Liver (tissue), 9 donors: ENCODE measurements around the gene VASP. TPM values are rescaled to one million over a fixed set of nuclear protein-coding genes. Genes with fewer than 3 reads are reported as not detected.

Source experiments
- DNase-seq: peaks from one replicate; pipeline ENCODE4 v3.0.0-alpha.2; 2017; ENCODE audit warnings: low spot score
- H3K27ac ChIP-seq, 2 donors: one replicate each; pipeline ENCODE4 v1.7.0; 2013; ENCODE audit warnings: inconsistent platforms in 2 of 2, low read length in 2 of 2, control low read depth in 1 of 2, low read depth in 1 of 2, mild to moderate bottlenecking in 1 of 2
- H3K27me3 ChIP-seq, 4 donors: one replicate each; pipeline versions ENCODE4 v1.6.1 to v1.7.0; 2013; ENCODE audit warnings: low read length in 3 of 4, inconsistent platforms in 1 of 4, mild to moderate bottlenecking in 1 of 4, moderate library complexity in 1 of 4; ENCODE audit not compliant: control insufficient read depth in 4 of 4, insufficient read depth in 4 of 4
- H3K36me3 ChIP-seq, 4 donors: one replicate each; pipeline versions ENCODE4 v1.6.1 to v1.7.0; 2013; ENCODE audit warnings: low read length in 3 of 4, mild to moderate bottlenecking in 3 of 4, low read depth in 1 of 4, moderate library complexity in 1 of 4; ENCODE audit not compliant: control insufficient read depth in 4 of 4, insufficient read depth in 3 of 4
- H3K4me1 ChIP-seq, 4 donors: one replicate each; pipeline versions ENCODE4 v1.6.1 to v1.7.0; 2013; ENCODE audit warnings: low read length in 3 of 4, mild to moderate bottlenecking in 3 of 4, moderate library complexity in 1 of 4; ENCODE audit not compliant: control insufficient read depth in 4 of 4, insufficient read depth in 4 of 4
- H3K4me3 ChIP-seq, 3 donors: one replicate each; pipeline versions ENCODE4 v1.6.1 to v1.7.0; 2013; ENCODE audit warnings: low read length in 3 of 3, control low read depth in 1 of 3, low read depth in 1 of 3, mild to moderate bottlenecking in 1 of 3
- H3K9ac ChIP-seq, 2 donors: one replicate each; pipeline ENCODE4 v1.7.0; 2013; ENCODE audit warnings: low read length in 2 of 2, mild to moderate bottlenecking in 2 of 2, moderate library complexity in 2 of 2, control low read depth in 1 of 2, low read depth in 1 of 2
- H3K9me3 ChIP-seq, 4 donors: one replicate each; pipeline versions ENCODE4 v1.6.1 to v1.7.0; 2013; ENCODE audit warnings: low read length in 3 of 4; ENCODE audit not compliant: control insufficient read depth in 4 of 4
- EGR1 ChIP-seq, 2 donors: IDR thresholded peaks; 2 replicates each; pipeline ENCODE4 v1.6.1; 2016 to 2018; ENCODE audit warnings: antibody characterized with exemption in 2 of 2, low read depth in 2 of 2
- FOXA1 ChIP-seq: IDR thresholded peaks from 2 replicates; pipeline ENCODE4 v1.6.1; 2016; ENCODE audit warnings: antibody characterized with exemption
- FOXA2 ChIP-seq: IDR thresholded peaks from 2 replicates; pipeline ENCODE4 v1.6.1; 2016; ENCODE audit warnings: antibody characterized with exemption
- GABPA ChIP-seq, 2 donors: IDR thresholded peaks in 1 of 2; conservative IDR thresholded peaks in 1 of 2; 2 replicates each; pipeline ENCODE4 v1.6.1; 2016; ENCODE audit warnings: antibody characterized with exemption in 2 of 2, mild to moderate bottlenecking in 1 of 2, moderate library complexity in 1 of 2
- HNF4G ChIP-seq: IDR thresholded peaks from 2 replicates; pipeline ENCODE4 v1.6.1; 2016; ENCODE audit warnings: antibody characterized with exemption
- JUND ChIP-seq, 2 donors: IDR thresholded peaks; 2 replicates each; pipeline ENCODE4 v1.6.1; 2016; ENCODE audit warnings: antibody characterized with exemption in 2 of 2
- RAD21 ChIP-seq, 2 donors: IDR thresholded peaks; 2 replicates each; pipeline ENCODE4 v1.6.1; 2016; ENCODE audit warnings: antibody characterized with exemption in 2 of 2, mild to moderate bottlenecking in 2 of 2
- SP1 ChIP-seq: IDR thresholded peaks from 2 replicates; pipeline ENCODE4 v1.6.1; 2018; ENCODE audit warnings: antibody characterized with exemption, mild to moderate bottlenecking
- TAF1 ChIP-seq: conservative IDR thresholded peaks from 2 replicates; pipeline ENCODE4 v1.6.1; 2016; ENCODE audit warnings: antibody characterized with exemption, mild to moderate bottlenecking
- YY1 ChIP-seq: IDR thresholded peaks from 2 replicates; pipeline ENCODE4 v1.6.1; 2016; ENCODE audit warnings: antibody characterized with exemption, mild to moderate bottlenecking
- WGBS: extraction: QIAGEN DNeasy Blood & Tissue Kit; methylation state at CpG from one replicate; pipeline ENCODE4 v1.1.7; 2013; 5-methylcytosine and 5-hydroxymethylcytosine counted together
- polyA plus RNA-seq, 2 donors: library from polyadenylated mRNA; stranded (reverse) in 1 of 2; unstranded in 1 of 2; fragments of 200-250 nt in 1 of 2; fragments of >200 nt in 1 of 2; fragmentation: Nextera tagmentation in 1 of 2; extraction: Ambion mirVana in 1 of 2; gene quantifications; one replicate each; pipeline versions ENCODE4 v1.2.1 to v1.2.3, GENCODE V29; 2013 to 2015
- total RNA-seq, 2 donors: library from RNA; depleted of rRNA; stranded (reverse); fragments of >200 nt; gene quantifications; one replicate each; pipeline ENCODE4 v1.2.3, GENCODE V29; 2014
- TF ChIP-seq, protein P1 (sequence below): IDR thresholded peaks from 2 replicates; pipeline ENCODE4 v1.6.1; 2016; ENCODE audit warnings: antibody characterized with exemption
- TF ChIP-seq, protein P2 (sequence below): IDR thresholded peaks from 2 replicates; pipeline ENCODE4 v1.6.1; 2016; ENCODE audit warnings: antibody characterized with exemption
- TF ChIP-seq, protein P3 (sequence below): fragments of 150-350 bp; IDR thresholded peaks from 2 replicates; pipeline ENCODE4 v1.5.1; 2017; ENCODE audit warnings: improper control_type of control experiment, low read depth, low read length; ENCODE audit not compliant: missing input control
- TF ChIP-seq, protein P4 (sequence below): IDR thresholded peaks from 2 replicates; pipeline ENCODE4 v1.6.1; 2016; ENCODE audit warnings: antibody characterized with exemption, mild to moderate bottlenecking
- TF ChIP-seq, protein P5 (sequence below): IDR thresholded peaks from 2 replicates; pipeline ENCODE4 v1.6.1; 2016; ENCODE audit warnings: antibody characterized with exemption
- donor health status: healthy.
- donor health status: healthy.
- donor health status: healthy.
- donor health status: healthy.
- donor health status: healthy.

Gene VASP
- total and polyA plus RNA-seq, 4 donors, result 7.3 to 29.1 (median 22.7) TPM

DNA sequence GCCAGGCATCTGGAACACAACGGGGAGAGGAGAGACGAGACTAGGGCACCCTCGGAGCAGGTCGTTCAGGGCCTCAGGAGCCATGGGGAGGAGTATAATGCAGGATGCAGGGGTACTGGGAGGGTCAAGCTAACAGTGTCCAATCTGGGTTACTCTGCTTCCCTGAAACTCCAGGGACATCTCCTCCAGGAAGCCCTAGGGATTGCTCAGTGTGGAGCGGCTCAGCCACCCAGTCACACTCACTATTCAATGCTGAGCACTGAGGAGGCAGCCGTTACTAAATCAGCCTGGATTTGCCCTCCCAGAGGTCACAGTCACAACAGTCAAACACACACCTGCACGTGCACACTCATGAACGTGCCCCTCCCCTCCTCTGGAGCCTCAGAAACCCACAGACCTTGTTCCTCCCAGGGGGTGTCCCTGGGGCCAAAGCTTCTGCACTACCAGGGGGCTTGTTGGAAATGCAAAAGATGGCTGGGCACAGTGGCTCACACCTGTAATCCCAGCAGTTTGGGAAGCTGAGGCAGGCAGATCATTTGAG lies 46.4 kb upstream of the VASP start:
- WGBS, result 56% methylated on average over 8 of the region's 8 CpGs
- H3K9me3 ChIP-seq, result no peaks in the 10 kb centered on the region
- H3K4me1 ChIP-seq, result peaks cover 0 to 2% (median 0%) of the 10 kb centered on the region in 4 donors
- no peak for DNase-seq
- no peaks in the 10 kb centered on the region for H3K27me3 ChIP-seq
- H3K27ac ChIP-seq, result no peak overlapping the region
- H3K4me3 ChIP-seq, result no peak overlapping the region
- TF ChIP-seq, protein P1, sequence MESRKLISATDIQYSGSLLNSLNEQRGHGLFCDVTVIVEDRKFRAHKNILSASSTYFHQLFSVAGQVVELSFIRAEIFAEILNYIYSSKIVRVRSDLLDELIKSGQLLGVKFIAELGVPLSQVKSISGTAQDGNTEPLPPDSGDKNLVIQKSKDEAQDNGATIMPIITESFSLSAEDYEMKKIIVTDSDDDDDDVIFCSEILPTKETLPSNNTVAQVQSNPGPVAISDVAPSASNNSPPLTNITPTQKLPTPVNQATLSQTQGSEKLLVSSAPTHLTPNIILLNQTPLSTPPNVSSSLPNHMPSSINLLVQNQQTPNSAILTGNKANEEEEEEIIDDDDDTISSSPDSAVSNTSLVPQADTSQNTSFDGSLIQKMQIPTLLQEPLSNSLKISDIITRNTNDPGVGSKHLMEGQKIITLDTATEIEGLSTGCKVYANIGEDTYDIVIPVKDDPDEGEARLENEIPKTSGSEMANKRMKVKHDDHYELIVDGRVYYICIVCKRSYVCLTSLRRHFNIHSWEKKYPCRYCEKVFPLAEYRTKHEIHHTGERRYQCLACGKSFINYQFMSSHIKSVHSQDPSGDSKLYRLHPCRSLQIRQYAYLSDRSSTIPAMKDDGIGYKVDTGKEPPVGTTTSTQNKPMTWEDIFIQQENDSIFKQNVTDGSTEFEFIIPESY, result no peak
- TF ChIP-seq GABPA (IDR thresholded peaks at IDR 0.05 in 1 of 2, conservative IDR thresholded peaks at IDR 0.05 in 1 of 2) (no peak), TAF1 (no peak), FOXA2 (no peak), HNF4G (no peak), SP1 (no peak), RAD21 (IDR thresholded peaks at IDR 0.05) (no peak)
- TF ChIP-seq, protein P2, sequence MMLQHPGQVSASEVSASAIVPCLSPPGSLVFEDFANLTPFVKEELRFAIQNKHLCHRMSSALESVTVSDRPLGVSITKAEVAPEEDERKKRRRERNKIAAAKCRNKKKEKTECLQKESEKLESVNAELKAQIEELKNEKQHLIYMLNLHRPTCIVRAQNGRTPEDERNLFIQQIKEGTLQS, result no peak
- TF ChIP-seq, protein P3, sequence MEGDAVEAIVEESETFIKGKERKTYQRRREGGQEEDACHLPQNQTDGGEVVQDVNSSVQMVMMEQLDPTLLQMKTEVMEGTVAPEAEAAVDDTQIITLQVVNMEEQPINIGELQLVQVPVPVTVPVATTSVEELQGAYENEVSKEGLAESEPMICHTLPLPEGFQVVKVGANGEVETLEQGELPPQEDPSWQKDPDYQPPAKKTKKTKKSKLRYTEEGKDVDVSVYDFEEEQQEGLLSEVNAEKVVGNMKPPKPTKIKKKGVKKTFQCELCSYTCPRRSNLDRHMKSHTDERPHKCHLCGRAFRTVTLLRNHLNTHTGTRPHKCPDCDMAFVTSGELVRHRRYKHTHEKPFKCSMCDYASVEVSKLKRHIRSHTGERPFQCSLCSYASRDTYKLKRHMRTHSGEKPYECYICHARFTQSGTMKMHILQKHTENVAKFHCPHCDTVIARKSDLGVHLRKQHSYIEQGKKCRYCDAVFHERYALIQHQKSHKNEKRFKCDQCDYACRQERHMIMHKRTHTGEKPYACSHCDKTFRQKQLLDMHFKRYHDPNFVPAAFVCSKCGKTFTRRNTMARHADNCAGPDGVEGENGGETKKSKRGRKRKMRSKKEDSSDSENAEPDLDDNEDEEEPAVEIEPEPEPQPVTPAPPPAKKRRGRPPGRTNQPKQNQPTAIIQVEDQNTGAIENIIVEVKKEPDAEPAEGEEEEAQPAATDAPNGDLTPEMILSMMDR, result no peak
- no peak overlapping the region for H3K9ac ChIP-seq
- H3K36me3 ChIP-seq, result no peaks in the 10 kb centered on the region

DNA sequence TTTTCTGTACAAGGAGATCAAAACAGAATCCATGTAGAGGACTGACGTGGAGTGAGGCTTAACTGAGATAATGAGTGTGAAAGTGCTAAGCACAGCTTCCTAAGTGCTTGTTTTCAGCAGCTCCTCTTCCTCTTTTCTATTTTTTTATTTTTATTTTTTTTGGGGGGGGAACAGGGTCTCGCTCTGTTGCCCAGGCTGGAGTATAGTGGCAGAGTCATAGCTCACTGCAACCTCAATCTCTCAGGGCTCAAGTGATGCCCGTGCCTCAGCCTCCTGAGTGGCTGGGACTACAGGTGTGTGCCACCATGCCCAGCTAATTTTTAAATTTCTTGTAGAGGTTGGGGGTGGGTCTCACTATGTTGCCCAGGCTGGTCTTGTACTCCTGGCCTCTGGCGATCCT lies 45.1 kb upstream of the VASP start:
- H3K4me1 ChIP-seq, result peaks cover 0 to 5% (median 1%) of the 10 kb centered on the region in 4 donors
- H3K27me3 ChIP-seq, result no peaks in the 10 kb centered on the region
- no peaks in the 10 kb centered on the region for H3K36me3 ChIP-seq
- WGBS, result 68% methylated on average over 4 of the region's 4 CpGs
- H3K9me3 ChIP-seq, result no peaks in the 10 kb centered on the region
- no peak overlapping the region for H3K4me3 ChIP-seq
- H3K9ac ChIP-seq, result no peak overlapping the region
- TF ChIP-seq, protein P1, result no peak
- no peak for TF ChIP-seq HNF4G
- TF ChIP-seq, protein P4, sequence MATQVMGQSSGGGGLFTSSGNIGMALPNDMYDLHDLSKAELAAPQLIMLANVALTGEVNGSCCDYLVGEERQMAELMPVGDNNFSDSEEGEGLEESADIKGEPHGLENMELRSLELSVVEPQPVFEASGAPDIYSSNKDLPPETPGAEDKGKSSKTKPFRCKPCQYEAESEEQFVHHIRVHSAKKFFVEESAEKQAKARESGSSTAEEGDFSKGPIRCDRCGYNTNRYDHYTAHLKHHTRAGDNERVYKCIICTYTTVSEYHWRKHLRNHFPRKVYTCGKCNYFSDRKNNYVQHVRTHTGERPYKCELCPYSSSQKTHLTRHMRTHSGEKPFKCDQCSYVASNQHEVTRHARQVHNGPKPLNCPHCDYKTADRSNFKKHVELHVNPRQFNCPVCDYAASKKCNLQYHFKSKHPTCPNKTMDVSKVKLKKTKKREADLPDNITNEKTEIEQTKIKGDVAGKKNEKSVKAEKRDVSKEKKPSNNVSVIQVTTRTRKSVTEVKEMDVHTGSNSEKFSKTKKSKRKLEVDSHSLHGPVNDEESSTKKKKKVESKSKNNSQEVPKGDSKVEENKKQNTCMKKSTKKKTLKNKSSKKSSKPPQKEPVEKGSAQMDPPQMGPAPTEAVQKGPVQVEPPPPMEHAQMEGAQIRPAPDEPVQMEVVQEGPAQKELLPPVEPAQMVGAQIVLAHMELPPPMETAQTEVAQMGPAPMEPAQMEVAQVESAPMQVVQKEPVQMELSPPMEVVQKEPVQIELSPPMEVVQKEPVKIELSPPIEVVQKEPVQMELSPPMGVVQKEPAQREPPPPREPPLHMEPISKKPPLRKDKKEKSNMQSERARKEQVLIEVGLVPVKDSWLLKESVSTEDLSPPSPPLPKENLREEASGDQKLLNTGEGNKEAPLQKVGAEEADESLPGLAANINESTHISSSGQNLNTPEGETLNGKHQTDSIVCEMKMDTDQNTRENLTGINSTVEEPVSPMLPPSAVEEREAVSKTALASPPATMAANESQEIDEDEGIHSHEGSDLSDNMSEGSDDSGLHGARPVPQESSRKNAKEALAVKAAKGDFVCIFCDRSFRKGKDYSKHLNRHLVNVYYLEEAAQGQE, result no peak
- no peak for TF ChIP-seq EGR1 (IDR thresholded peaks at IDR 0.05; ENCODE audit: low read depth in 2 of 2)
- TF ChIP-seq, protein P2, result no peak
- TF ChIP-seq FOXA1, result no peak
- no peak for TF ChIP-seq JUND (IDR thresholded peaks at IDR 0.05)
- no peak for TF ChIP-seq TAF1
- TF ChIP-seq FOXA2, result no peak
- TF ChIP-seq YY1, result no peak
- TF ChIP-seq, protein P5, sequence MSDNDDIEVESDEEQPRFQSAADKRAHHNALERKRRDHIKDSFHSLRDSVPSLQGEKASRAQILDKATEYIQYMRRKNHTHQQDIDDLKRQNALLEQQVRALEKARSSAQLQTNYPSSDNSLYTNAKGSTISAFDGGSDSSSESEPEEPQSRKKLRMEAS, result no peak
- no peak for DNase-seq
- no peak overlapping the region for H3K27ac ChIP-seq
